Neural cell (in vitro differentiated cells): ENCODE measurements around the gene STARD13.

Experiments used
- MXI1 ChIP-seq: fragments of 450-650 bp; conservative IDR thresholded peaks from 2 replicates; pipeline ENCODE4 v1.6.1; 2014; ENCODE audit warnings: antibody characterized with exemption, mild to moderate bottlenecking; ENCODE audit not compliant: poor library complexity, severe bottlenecking
- POLR2AphosphoS5 ChIP-seq: IDR thresholded peaks from 2 replicates; pipeline ENCODE4 v1.6.1; 2012
- RAD21 ChIP-seq: fragments of 450-650 bp; conservative IDR thresholded peaks from 2 replicates; pipeline ENCODE4 v1.6.1; 2014; ENCODE audit warnings: antibody characterized with exemption, mild to moderate bottlenecking, moderate library complexity
- SMC3 ChIP-seq: fragments of 450-650 bp; conservative IDR thresholded peaks from 2 replicates; pipeline ENCODE4 v1.6.1; 2014; ENCODE audit warnings: antibody characterized with exemption, mild to moderate bottlenecking, moderate library complexity; ENCODE audit not compliant: poor library complexity
- TF ChIP-seq, protein P1 (sequence below): fragments of 450-650 bp; IDR thresholded peaks from 2 replicates; pipeline ENCODE4 v1.5.1; 2014; ENCODE audit warnings: antibody characterized with exemption, mild to moderate bottlenecking, moderate library complexity; ENCODE audit not compliant: poor library complexity, severe bottlenecking
- TF ChIP-seq, protein P2 (sequence below): IDR thresholded peaks from 2 replicates; pipeline ENCODE4 v1.6.1; 2012; ENCODE audit warnings: borderline replicate concordance

DNA sequence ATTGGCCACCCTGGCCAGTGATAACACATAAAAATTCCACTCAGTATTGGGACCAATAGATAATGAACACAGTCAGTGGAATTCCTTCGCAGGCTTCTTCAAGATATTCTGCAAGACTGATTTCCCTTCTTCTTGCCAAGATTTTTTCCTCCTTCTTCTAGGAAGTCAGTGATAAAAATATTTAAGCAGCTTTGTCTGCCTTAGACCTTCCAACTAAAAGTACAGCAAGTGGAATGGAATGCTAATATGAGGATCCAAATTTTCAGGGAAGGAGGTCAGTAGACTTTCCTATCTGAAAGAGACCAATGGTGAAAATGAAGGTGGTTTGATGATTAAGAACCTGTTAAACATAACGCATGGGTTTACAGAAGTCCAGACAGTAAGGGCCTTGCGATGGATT, 9.6 kb downstream of the STARD13 start:
- TF ChIP-seq, protein P1, sequence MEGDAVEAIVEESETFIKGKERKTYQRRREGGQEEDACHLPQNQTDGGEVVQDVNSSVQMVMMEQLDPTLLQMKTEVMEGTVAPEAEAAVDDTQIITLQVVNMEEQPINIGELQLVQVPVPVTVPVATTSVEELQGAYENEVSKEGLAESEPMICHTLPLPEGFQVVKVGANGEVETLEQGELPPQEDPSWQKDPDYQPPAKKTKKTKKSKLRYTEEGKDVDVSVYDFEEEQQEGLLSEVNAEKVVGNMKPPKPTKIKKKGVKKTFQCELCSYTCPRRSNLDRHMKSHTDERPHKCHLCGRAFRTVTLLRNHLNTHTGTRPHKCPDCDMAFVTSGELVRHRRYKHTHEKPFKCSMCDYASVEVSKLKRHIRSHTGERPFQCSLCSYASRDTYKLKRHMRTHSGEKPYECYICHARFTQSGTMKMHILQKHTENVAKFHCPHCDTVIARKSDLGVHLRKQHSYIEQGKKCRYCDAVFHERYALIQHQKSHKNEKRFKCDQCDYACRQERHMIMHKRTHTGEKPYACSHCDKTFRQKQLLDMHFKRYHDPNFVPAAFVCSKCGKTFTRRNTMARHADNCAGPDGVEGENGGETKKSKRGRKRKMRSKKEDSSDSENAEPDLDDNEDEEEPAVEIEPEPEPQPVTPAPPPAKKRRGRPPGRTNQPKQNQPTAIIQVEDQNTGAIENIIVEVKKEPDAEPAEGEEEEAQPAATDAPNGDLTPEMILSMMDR: no peak
- TF ChIP-seq, protein P2, sequence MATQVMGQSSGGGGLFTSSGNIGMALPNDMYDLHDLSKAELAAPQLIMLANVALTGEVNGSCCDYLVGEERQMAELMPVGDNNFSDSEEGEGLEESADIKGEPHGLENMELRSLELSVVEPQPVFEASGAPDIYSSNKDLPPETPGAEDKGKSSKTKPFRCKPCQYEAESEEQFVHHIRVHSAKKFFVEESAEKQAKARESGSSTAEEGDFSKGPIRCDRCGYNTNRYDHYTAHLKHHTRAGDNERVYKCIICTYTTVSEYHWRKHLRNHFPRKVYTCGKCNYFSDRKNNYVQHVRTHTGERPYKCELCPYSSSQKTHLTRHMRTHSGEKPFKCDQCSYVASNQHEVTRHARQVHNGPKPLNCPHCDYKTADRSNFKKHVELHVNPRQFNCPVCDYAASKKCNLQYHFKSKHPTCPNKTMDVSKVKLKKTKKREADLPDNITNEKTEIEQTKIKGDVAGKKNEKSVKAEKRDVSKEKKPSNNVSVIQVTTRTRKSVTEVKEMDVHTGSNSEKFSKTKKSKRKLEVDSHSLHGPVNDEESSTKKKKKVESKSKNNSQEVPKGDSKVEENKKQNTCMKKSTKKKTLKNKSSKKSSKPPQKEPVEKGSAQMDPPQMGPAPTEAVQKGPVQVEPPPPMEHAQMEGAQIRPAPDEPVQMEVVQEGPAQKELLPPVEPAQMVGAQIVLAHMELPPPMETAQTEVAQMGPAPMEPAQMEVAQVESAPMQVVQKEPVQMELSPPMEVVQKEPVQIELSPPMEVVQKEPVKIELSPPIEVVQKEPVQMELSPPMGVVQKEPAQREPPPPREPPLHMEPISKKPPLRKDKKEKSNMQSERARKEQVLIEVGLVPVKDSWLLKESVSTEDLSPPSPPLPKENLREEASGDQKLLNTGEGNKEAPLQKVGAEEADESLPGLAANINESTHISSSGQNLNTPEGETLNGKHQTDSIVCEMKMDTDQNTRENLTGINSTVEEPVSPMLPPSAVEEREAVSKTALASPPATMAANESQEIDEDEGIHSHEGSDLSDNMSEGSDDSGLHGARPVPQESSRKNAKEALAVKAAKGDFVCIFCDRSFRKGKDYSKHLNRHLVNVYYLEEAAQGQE: no peak
- no peak for TF ChIP-seq RAD21
- TF ChIP-seq MXI1: no peak
- no peak for TF ChIP-seq POLR2AphosphoS5
- no peak for TF ChIP-seq SMC3
